Parathyroid adenoma (tissue), 2 donors: Measurements from ENCODE around the gene PRDM15.

ENCODE experiments used
- H2AFZ ChIP-seq: fragments of 300-600 bp; sonication (generic); one replicate; pipeline ENCODE4 v1.7.0; 2017; ENCODE audit warnings: antibody characterized with exemption, mild to moderate bottlenecking
- H3K27ac ChIP-seq: fragments of 300-600 bp; sonication (generic); one replicate; pipeline ENCODE4 v1.7.0; 2017
- H3K27me3 ChIP-seq: fragments of 300-600 bp; sonication (generic); one replicate; pipeline ENCODE4 v1.7.0; 2017; ENCODE audit warnings: low read length; ENCODE audit not compliant: control insufficient read depth, insufficient read depth
- H3K36me3 ChIP-seq: fragments of 300-600 bp; sonication (generic); one replicate; pipeline ENCODE4 v1.7.0; 2017; ENCODE audit warnings: low read length; ENCODE audit not compliant: control insufficient read depth, insufficient read depth
- H3K4me1 ChIP-seq: fragments of 300-600 bp; sonication (generic); one replicate; pipeline ENCODE4 v1.7.0; 2017; ENCODE audit warnings: control low read depth
- H3K4me2 ChIP-seq: fragments of 300-600 bp; sonication (generic); one replicate; pipeline ENCODE4 v1.7.0; 2017; ENCODE audit warnings: low read length
- H3K4me3 ChIP-seq: fragments of 300-600 bp; sonication (generic); one replicate; pipeline ENCODE4 v1.7.0; 2017; ENCODE audit warnings: low read depth, low read length
- H3K79me2 ChIP-seq: fragments of 300-600 bp; sonication (generic); one replicate; pipeline ENCODE4 v1.7.0; 2017; ENCODE audit warnings: control low read depth
- H3K9ac ChIP-seq: fragments of 300-600 bp; sonication (generic); one replicate; pipeline ENCODE4 v1.7.0; 2017; ENCODE audit warnings: mild to moderate bottlenecking
- H3K9me3 ChIP-seq: fragments of 300-600 bp; sonication (generic); one replicate; pipeline ENCODE4 v1.7.0; 2017; ENCODE audit warnings: low read length; ENCODE audit not compliant: control insufficient read depth
- CTCF ChIP-seq: fragments of 300-600 bp; sonication (generic); IDR thresholded peaks from one replicate; pipeline ENCODE4 v1.7.0; 2017; ENCODE audit warnings: antibody characterized with exemption, mild to moderate bottlenecking
- donor health status: primary hyperparathyroidism.

The PRDM15 gene

GRCh38 chr21:41857771-41858300, 21.3 kb downstream of the PRDM15 start:
- H3K4me3 ChIP-seq, result no peak overlapping the region
- H2AFZ ChIP-seq, result no peak overlapping the region
- no peaks in the 10 kb centered on the region for H3K79me2 ChIP-seq
- no peaks in the 10 kb centered on the region for H3K27me3 ChIP-seq
- TF ChIP-seq CTCF, result no peak
- no peak overlapping the region for H3K27ac ChIP-seq
- H3K4me2 ChIP-seq, result no peak overlapping the region
- H3K9me3 ChIP-seq, result no peaks in the 10 kb centered on the region
- H3K9ac ChIP-seq, result no peak overlapping the region
- H3K36me3 ChIP-seq, result no peaks in the 10 kb centered on the region
- no peaks in the 10 kb centered on the region for H3K4me1 ChIP-seq

GRCh38 chr21:41856572-41856971, 22.6 kb downstream of the PRDM15 start:
- H3K4me3 ChIP-seq, result no peak overlapping the region
- no peak overlapping the region for H3K27ac ChIP-seq
- no peak overlapping the region for H3K9ac ChIP-seq
- no peak overlapping the region for H2AFZ ChIP-seq
- H3K4me2 ChIP-seq, result no peak overlapping the region
- H3K4me1 ChIP-seq, result no peaks in the 10 kb centered on the region
- no peaks in the 10 kb centered on the region for H3K27me3 ChIP-seq
- no peak for TF ChIP-seq CTCF
- no peaks in the 10 kb centered on the region for H3K36me3 ChIP-seq
- H3K9me3 ChIP-seq, result no peaks in the 10 kb centered on the region
- no peaks in the 10 kb centered on the region for H3K79me2 ChIP-seq

- Histone ChIP-seq H3K4me3 (no peak overlapping the region), H3K4me1 (no peaks in the 10 kb centered on the region), H3K9ac (no peak overlapping the region), H3K4me2 (no peak overlapping the region), H2AFZ (no peak overlapping the region), H3K27ac (no peak overlapping the region), H3K9me3 (no peaks in the 10 kb centered on the region), H3K79me2 (no peaks in the 10 kb centered on the region), H3K36me3 (no peaks in the 10 kb centered on the region), H3K27me3 (no peaks in the 10 kb centered on the region)
- TF ChIP-seq CTCF, result no peak
Observed at GRCh38 chr21:41854426-41854995, 24.6 kb downstream of the PRDM15 start.

- no peaks in the 10 kb centered on the region for H3K27me3 ChIP-seq
- no peak overlapping the region for H3K9ac ChIP-seq
- no peak overlapping the region for H3K27ac ChIP-seq
- no peak overlapping the region for H3K4me2 ChIP-seq
- H3K9me3 ChIP-seq, result no peaks in the 10 kb centered on the region
- no peak overlapping the region for H2AFZ ChIP-seq
- no peaks in the 10 kb centered on the region for H3K36me3 ChIP-seq
- H3K4me3 ChIP-seq, result no peak overlapping the region
- TF ChIP-seq CTCF, result no peak
- no peaks in the 10 kb centered on the region for H3K79me2 ChIP-seq
- no peaks in the 10 kb centered on the region for H3K4me1 ChIP-seq
Observed at GRCh38 chr21:41852929-41853320, 26.2 kb downstream of the PRDM15 start.
